Measurements from ENCODE around the gene PASK.

PASK gene

GRCh38 chr2:241142593-241142992 lies 6.7 kb downstream of the PASK start:
- DNase-seq, result no peak

- no peak for DNase-seq
Observed at GRCh38 chr2:241142063-241142462, 7.2 kb downstream of the PASK start.

GRCh38 chr2:241141214-241141770 lies 8.0 kb downstream of the PASK start:
- no peak for DNase-seq

- no peak for DNase-seq
Observed at GRCh38 chr2:241140445-241140840, 8.8 kb downstream of the PASK start.

- DNase-seq, result no peak
Observed at GRCh38 chr2:241139531-241140444, 9.5 kb downstream of the PASK start.

GRCh38 chr2:241138471-241138870 lies 10.8 kb downstream of the PASK start:
- no peak for DNase-seq

- DNase-seq, result no peak
Observed at GRCh38 chr2:241137276-241138190, 11.7 kb downstream of the PASK start.

- no peak for DNase-seq
Observed at GRCh38 chr2:241136661-241137260, 12.5 kb downstream of the PASK start.

- no peak for DNase-seq
Observed at GRCh38 chr2:241136191-241136590, 13.1 kb downstream of the PASK start.

GRCh38 chr2:241135737-241136136 lies 13.5 kb downstream of the PASK start:
- no peak for DNase-seq

- no peak for DNase-seq
Observed at GRCh38 chr2:241134711-241135110, 14.6 kb downstream of the PASK start.

GRCh38 chr2:241133436-241133820 lies 15.8 kb downstream of the PASK start:
- no peak for DNase-seq

GRCh38 chr2:241132538-241133435 lies 16.5 kb downstream of the PASK start:
- DNase-seq, result no peak

- DNase-seq, result no peak
Observed at GRCh38 chr2:241131531-241131930, 17.7 kb downstream of the PASK start.

GRCh38 chr2:241130316-241130715 lies 19.0 kb downstream of the PASK start:
- no peak for DNase-seq

- no peak for DNase-seq
Observed at GRCh38 chr2:241129086-241129871, 20.0 kb downstream of the PASK start.

GRCh38 chr2:241128266-241128665 lies 21.0 kb downstream of the PASK start:
- no peak for DNase-seq

GRCh38 chr2:241126771-241127202 lies 22.5 kb downstream of the PASK start:
- DNase-seq, result no peak

GRCh38 chr2:241126201-241126611 lies 23.1 kb downstream of the PASK start:
- no peak for DNase-seq

- DNase-seq, result no peak
Observed at GRCh38 chr2:241125626-241126025, 23.6 kb downstream of the PASK start.
